CD4-positive, alpha-beta T cell (primary cell): ENCODE measurements around the gene DENND1B. TPM values are rescaled to one million over a fixed set of nuclear protein-coding genes. Genes with fewer than 3 reads are reported as not detected.

Source experiments
- ATAC-seq: fragments of 200-7000 bp; cut with Tn5 transposase; one replicate; pipeline ENCODE4 v1.10.0; 2022; ENCODE audit warnings: mild to moderate bottlenecking; ENCODE audit not compliant: poor library complexity
- CTCF ChIA-PET: fragments of 350-600 bp; sonication (Branson Sonifier 250); formaldehyde crosslinking; loops from one replicate; lab custom pipeline; 2021; ENCODE audit warnings: antibody characterized with exemption, inconsistent platforms; lab: Charles Lee
- POLR2A ChIA-PET: fragments of 350-600 bp; sonication (Branson Sonifier 250); formaldehyde crosslinking; loops from one replicate; lab custom pipeline; 2021; ENCODE audit warnings: antibody characterized with exemption, inconsistent platforms; lab: Charles Lee
- DNase-seq, 14 experiments: peaks; one replicate each; pipeline ENCODE4 v3.0.0-alpha.2; 2013 to 2020; ENCODE audit warnings: mixed read lengths in 2 of 14
- H3K27ac ChIP-seq, 2 donors: one replicate each; pipeline versions ENCODE4 v1.5.1 to v1.7.0; 2013; ENCODE audit warnings: low read length in 2 of 2, low read depth in 1 of 2, mild to moderate bottlenecking in 1 of 2
- H3K27me3 ChIP-seq, 2 experiments: 1 replicate in 1 of 2; 2 replicates in 1 of 2; pipeline versions ENCODE4 v1.6.1 to v1.7.0; 2013; ENCODE audit warnings: low read length in 2 of 2, control low read depth in 1 of 2, mild to moderate bottlenecking in 1 of 2, moderate library complexity in 1 of 2; ENCODE audit not compliant: insufficient read depth in 2 of 2, control insufficient read depth in 1 of 2
- H3K36me3 ChIP-seq: one replicate; pipeline ENCODE4 v1.6.1; 2013; ENCODE audit warnings: low read length, control low read depth; ENCODE audit not compliant: insufficient read depth
- H3K4me1 ChIP-seq: one replicate; pipeline ENCODE4 v1.6.1; 2013; ENCODE audit warnings: low read length, control low read depth; ENCODE audit not compliant: insufficient read depth
- H3K4me3 ChIP-seq: one replicate; pipeline ENCODE4 v1.5.1; 2013; ENCODE audit warnings: mild to moderate bottlenecking, low read length, moderate library complexity
- H3K9me3 ChIP-seq, 2 experiments: 1 replicate in 1 of 2; 2 replicates in 1 of 2; pipeline versions ENCODE4 v1.6.1 to v1.7.0; 2013; ENCODE audit warnings: low read length in 2 of 2, mild to moderate bottlenecking in 2 of 2, control low read depth in 1 of 2, moderate library complexity in 1 of 2; ENCODE audit not compliant: control insufficient read depth in 1 of 2, insufficient read depth in 1 of 2
- H3K27ac Mint-ChIP-seq: one replicate; pipeline ENCODE4 v1.8.0; 2020; ENCODE audit warnings: mixed read lengths
- H3K27me3 Mint-ChIP-seq: one replicate; pipeline ENCODE4 v1.8.0; 2021; ENCODE audit warnings: mixed read lengths
- H3K36me3 Mint-ChIP-seq: one replicate; pipeline ENCODE4 v1.8.0; 2021; ENCODE audit warnings: low read depth, mixed read lengths
- H3K4me1 Mint-ChIP-seq: one replicate; pipeline ENCODE4 v1.8.0; 2021; ENCODE audit warnings: low read depth, mixed read lengths
- H3K4me3 Mint-ChIP-seq: one replicate; pipeline ENCODE4 v1.8.0; 2020; ENCODE audit warnings: mild to moderate bottlenecking, mixed read lengths
- H3K9me3 Mint-ChIP-seq: one replicate; pipeline ENCODE4 v1.8.0; 2020; ENCODE audit warnings: mixed read lengths
- CTCF ChIP-seq: fragments of 200-600 bp; IDR thresholded peaks from one replicate; pipeline ENCODE4 v1.8.0; 2022; ENCODE audit warnings: antibody characterized with exemption, mild to moderate bottlenecking
- intact Hi-C, 2 experiments: fragments of 100-400 bp; cut with DNase I in 1 of 2; cut with micrococcal nuclease in 1 of 2; formaldehyde crosslinking; loops; one replicate each; pipeline versions ENCODE4 v1.15.1 to v1.9.0; 2023 to 2025; cut with DNase I, micrococcal nuclease
- total RNA-seq, 174 experiments: library from RNA in 2 of 174; stranded (reverse) in 2 of 174; gene quantifications; one replicate each; pipeline ENCODE4 v1.2.3 and lab custom pipeline; 2021 to 2026

Gene DENND1B
- total RNA-seq, 2 experiments from 2014 or later = 23.9 to 26.5 TPM

- no peak overlapping the region for H3K27ac Mint-ChIP-seq
Observed at GRCh38 chr1:197544553-197544952, 230.7 kb downstream of the DENND1B start.

DNA sequence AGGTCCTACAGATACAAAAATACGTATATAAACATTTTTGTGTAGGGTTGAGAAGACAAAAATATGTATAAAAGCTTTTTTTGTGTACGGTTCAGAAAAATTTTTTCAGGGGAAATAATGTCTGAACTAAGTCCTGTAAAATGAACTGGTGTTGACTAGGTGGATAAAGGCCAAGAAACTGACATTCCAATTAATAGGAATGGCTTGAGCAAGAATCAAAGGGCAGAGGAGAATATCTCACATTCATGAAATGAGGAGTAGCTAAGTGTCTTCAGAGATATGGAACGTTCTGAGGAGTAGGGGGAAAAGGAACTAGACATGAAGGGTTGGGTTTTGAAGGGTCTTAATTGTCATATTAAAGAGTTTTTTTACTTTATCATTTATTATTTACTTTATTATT, 231.2 kb downstream of the DENND1B start:
- peaks cover 41% of the 10 kb centered on the region for H3K36me3 Mint-ChIP-seq
- no peak for TF ChIP-seq CTCF
- H3K4me3 Mint-ChIP-seq = no peak overlapping the region
- H3K4me3 ChIP-seq = no peak overlapping the region
- peaks cover 8% of the 10 kb centered on the region for H3K36me3 ChIP-seq
- H3K27me3 ChIP-seq = no peaks in the 10 kb centered on the region
- no peaks in the 10 kb centered on the region for H3K4me1 ChIP-seq
- DNase-seq (no peak), ATAC-seq (no peak)
- H3K9me3 Mint-ChIP-seq = no peaks in the 10 kb centered on the region
- H3K27ac Mint-ChIP-seq = no peak overlapping the region
- H3K27ac ChIP-seq = no peak overlapping the region
- intact Hi-C loops = no loop called here
- no peaks in the 10 kb centered on the region for H3K27me3 Mint-ChIP-seq
- no peaks in the 10 kb centered on the region for H3K9me3 ChIP-seq
- no peaks in the 10 kb centered on the region for H3K4me1 Mint-ChIP-seq
- CTCF ChIA-PET = no interaction called here
- POLR2A ChIA-PET = no interaction called here

More at GRCh38 chr1:197544553-197544952, 230.7 kb downstream of the DENND1B start:
- ATAC-seq (no peak), DNase-seq (no peak)
- no peaks in the 10 kb centered on the region for H3K27me3 Mint-ChIP-seq
- Histone ChIP-seq H3K4me1 (no peaks in the 10 kb centered on the region), H3K27me3 (no peaks in the 10 kb centered on the region), H3K9me3 (no peaks in the 10 kb centered on the region), H3K36me3 (peaks cover 4% of the 10 kb centered on the region), H3K4me3 (no peak overlapping the region), H3K27ac (no peak overlapping the region)
- intact Hi-C loops = no loop called here
- no peak for TF ChIP-seq CTCF
- ChIA-PET CTCF (no interaction called here), POLR2A (no interaction called here)
- H3K4me3 Mint-ChIP-seq = no peak overlapping the region
- peaks cover 38% of the 10 kb centered on the region for H3K36me3 Mint-ChIP-seq
- H3K4me1 Mint-ChIP-seq = no peaks in the 10 kb centered on the region
- H3K9me3 Mint-ChIP-seq = no peaks in the 10 kb centered on the region

- CTCF ChIA-PET = no interaction called here
- no peaks in the 10 kb centered on the region for H3K4me1 Mint-ChIP-seq
Observed at GRCh38 chr1:197541411-197541810, 233.9 kb downstream of the DENND1B start.

More at GRCh38 chr1:197541411-197541810, 233.9 kb downstream of the DENND1B start:
- Histone ChIP-seq H3K9me3 (no peaks in the 10 kb centered on the region), H3K4me3 (no peak overlapping the region), H3K4me1 (no peaks in the 10 kb centered on the region), H3K27me3 (no peaks in the 10 kb centered on the region), H3K36me3 (peaks cover 14% of the 10 kb centered on the region), H3K27ac (no peak overlapping the region)
- H3K27ac Mint-ChIP-seq = no peak overlapping the region
- H3K9me3 Mint-ChIP-seq = no peaks in the 10 kb centered on the region
- no peak for TF ChIP-seq CTCF
- peaks cover 57% of the 10 kb centered on the region for H3K36me3 Mint-ChIP-seq
- H3K27me3 Mint-ChIP-seq = no peaks in the 10 kb centered on the region
- intact Hi-C loops = no loop called here
- H3K4me3 Mint-ChIP-seq = no peak overlapping the region
- DNase-seq = no peak
- POLR2A ChIA-PET = no interaction called here
- ATAC-seq = no peak
